ENCODE results near the gene EIF4E1B. TPM values are rescaled to one million over a fixed set of nuclear protein-coding genes. Genes with fewer than 3 reads are reported as not detected.
A peak's percentile ranks its signal among the peaks of the same experiment; 100 is the strongest.

The EIF4E1B gene
- total and polyA plus RNA-seq, 2 experiments from 2014 or later = not detected

GRCh38 chr5:176611435-176611834, 19.0 kb upstream of the EIF4E1B start:
- DNase-seq = peak; percentile 94
- TF ChIP-seq EZH2phosphoT487 (IDR thresholded peaks at IDR 0.05; ENCODE audit: insufficient read depth, low read depth) = no peak
- TF ChIP-seq EZH2 (IDR thresholded peaks at IDR 0.05; ENCODE audit: insufficient read depth, poor library complexity, severe bottlenecking) = no peak

GRCh38 chr5:176612008-176612407, 18.5 kb upstream of the EIF4E1B start:
- H4K20me1 ChIP-seq (ENCODE audit: insufficient read depth) = no peaks in the 10 kb centered on the region
- H3K27me3 ChIP-seq (replicated peaks; ENCODE audit: insufficient read depth) = no peaks in the 10 kb centered on the region
- TF ChIP-seq EZH2 (IDR thresholded peaks at IDR 0.05; ENCODE audit: insufficient read depth, poor library complexity, severe bottlenecking) (no peak), EZH2phosphoT487 (IDR thresholded peaks at IDR 0.05; ENCODE audit: insufficient read depth, low read depth) (no peak)
- H3K9ac ChIP-seq = no peak overlapping the region
- H3K4me3 ChIP-seq = no peak overlapping the region
- H3K9me2 ChIP-seq (ENCODE audit: insufficient read depth) = no peaks in the 10 kb centered on the region
- DNase-seq = no peak
- no peaks in the 10 kb centered on the region for H3K79me2 ChIP-seq (ENCODE audit: insufficient read depth)
- H3F3A ChIP-seq (ENCODE audit: insufficient read depth) = 0 out of 2 replicates have a peak, but pooled peaks cover 4% of the 10 kb centered on the region
- H3K36me3 ChIP-seq (ENCODE audit: low read depth) = no peaks in the 10 kb centered on the region
- in situ Hi-C loops (cut with MboI) = no loop called here
- H3K9me3 ChIP-seq (ENCODE audit: low read depth) = no peaks in the 10 kb centered on the region
- WGBS, 2 experiments (ENCODE audit: low coverage in 1 of 2, low lambda C conversion rate in 2 of 2, missing lambda C conversion rate in 2 of 2) = 56 to 64% methylated on average over 6 of the region's 6 CpGs
- peaks cover 19% of the 10 kb centered on the region for H3K4me1 ChIP-seq (ENCODE audit: insufficient read depth)
- no peak overlapping the region for H3K27ac ChIP-seq
- H3K4me2 ChIP-seq (ENCODE audit: unreplicated experiment) = no peak overlapping the region
- H2AFZ ChIP-seq = no peak overlapping the region

More at GRCh38 chr5:176611435-176611834, 19.0 kb upstream of the EIF4E1B start:
- no peak overlapping the region for H3K4me3 ChIP-seq
- H4K20me1 ChIP-seq (ENCODE audit: insufficient read depth) = no peaks in the 10 kb centered on the region
- H3K79me2 ChIP-seq (ENCODE audit: insufficient read depth) = no peaks in the 10 kb centered on the region
- peaks cover 19% of the 10 kb centered on the region for H3K4me1 ChIP-seq (ENCODE audit: insufficient read depth)
- H3K4me2 ChIP-seq (ENCODE audit: unreplicated experiment) = no peak overlapping the region
- H3K36me3 ChIP-seq (ENCODE audit: low read depth) = no peaks in the 10 kb centered on the region
- no peaks in the 10 kb centered on the region for H3K9me3 ChIP-seq (ENCODE audit: low read depth)
- 6 to 7% methylated on average over 10 of the region's 10 CpGs for WGBS, 2 experiments (ENCODE audit: low coverage in 1 of 2, low lambda C conversion rate in 2 of 2, missing lambda C conversion rate in 2 of 2)
- in situ Hi-C loops (cut with MboI) = no loop called here
- no peaks in the 10 kb centered on the region for H3K9me2 ChIP-seq (ENCODE audit: insufficient read depth)
- no peak overlapping the region for H3K27ac ChIP-seq
- 0 out of 2 replicates have a peak, but pooled peaks cover 4% of the 10 kb centered on the region for H3F3A ChIP-seq (ENCODE audit: insufficient read depth)
- no peak overlapping the region for H2AFZ ChIP-seq
- H3K9ac ChIP-seq = no peak overlapping the region
- H3K27me3 ChIP-seq (replicated peaks; ENCODE audit: insufficient read depth) = no peaks in the 10 kb centered on the region

DNA sequence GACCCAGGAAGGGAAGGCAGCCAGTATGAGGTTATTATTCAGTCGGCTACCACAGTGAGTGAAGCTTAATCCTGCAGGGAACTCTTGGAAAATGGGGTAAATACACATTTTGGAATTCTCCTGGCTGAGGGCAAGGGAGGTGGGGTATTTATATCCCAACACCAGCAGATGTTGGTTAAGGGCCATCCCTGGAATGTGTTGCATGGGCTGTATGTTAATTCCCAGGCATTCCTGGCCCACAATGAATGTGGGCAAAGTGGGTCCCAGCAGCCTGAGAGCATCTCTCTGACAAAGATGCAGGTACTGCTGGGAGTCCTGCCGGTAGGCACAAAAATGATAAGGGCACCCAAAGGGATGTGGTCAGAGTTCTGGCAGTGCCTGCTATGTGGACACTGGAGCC, 17.6 kb upstream of the EIF4E1B start:
- in situ Hi-C loops (cut with MboI) = no loop called here
- Histone ChIP-seq H3K4me3 (no peak overlapping the region), H3K9ac (no peak overlapping the region), H3F3A (ENCODE audit: insufficient read depth) (0 out of 2 replicates have a peak, but pooled peaks cover 4% of the 10 kb centered on the region), H3K79me2 (ENCODE audit: insufficient read depth) (no peaks in the 10 kb centered on the region), H3K4me2 (ENCODE audit: unreplicated experiment) (no peak overlapping the region), H3K9me2 (ENCODE audit: insufficient read depth) (no peaks in the 10 kb centered on the region), H4K20me1 (ENCODE audit: insufficient read depth) (no peaks in the 10 kb centered on the region), H3K9me3 (ENCODE audit: low read depth) (no peaks in the 10 kb centered on the region), H3K27ac (no peak overlapping the region), H3K4me1 (ENCODE audit: insufficient read depth) (peaks cover 19% of the 10 kb centered on the region), H3K27me3 (replicated peaks; ENCODE audit: insufficient read depth) (no peaks in the 10 kb centered on the region), H3K36me3 (ENCODE audit: low read depth) (no peaks in the 10 kb centered on the region), H2AFZ (no peak overlapping the region)
- TF ChIP-seq EZH2phosphoT487 (IDR thresholded peaks at IDR 0.05; ENCODE audit: insufficient read depth, low read depth) = no peak
- no peak for TF ChIP-seq EZH2 (IDR thresholded peaks at IDR 0.05; ENCODE audit: insufficient read depth, poor library complexity, severe bottlenecking)
- DNase-seq = no peak
- 45 to 57% methylated on average over 2 of the region's 2 CpGs for WGBS, 2 experiments (ENCODE audit: low coverage in 1 of 2, low lambda C conversion rate in 2 of 2, missing lambda C conversion rate in 2 of 2)

DNA sequence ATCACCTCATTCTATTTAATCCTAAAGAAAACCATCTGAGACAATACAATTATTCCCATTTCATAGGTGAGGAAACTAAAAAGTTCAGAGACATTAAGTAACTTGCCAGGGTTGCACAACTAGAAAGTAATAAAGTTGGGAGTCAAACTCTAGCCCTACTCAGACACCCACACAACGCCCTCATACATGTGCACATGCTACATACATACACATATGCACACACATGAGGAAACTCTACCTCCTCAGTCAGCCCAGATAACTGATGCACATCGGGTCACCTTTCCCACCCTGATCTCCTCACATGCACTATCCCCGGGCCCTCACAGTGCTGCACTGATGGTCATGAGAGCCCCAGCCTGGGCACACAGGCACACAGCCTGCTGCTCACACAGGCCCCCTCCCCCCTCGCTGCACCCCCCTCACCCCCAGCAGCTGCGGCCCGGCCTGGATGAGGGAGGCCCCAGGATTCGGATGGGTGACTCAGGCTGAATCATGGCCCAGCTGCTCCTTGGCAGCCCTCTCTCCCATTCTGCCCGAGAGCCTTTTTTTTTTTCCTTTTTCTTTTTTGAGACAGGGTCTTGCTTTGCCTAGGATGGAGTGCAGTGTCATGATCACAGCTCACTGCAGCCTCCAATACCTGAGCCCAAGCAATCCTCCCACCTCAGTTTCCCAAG, 15.5 kb upstream of the EIF4E1B start:
- Histone ChIP-seq H3K9me3 (ENCODE audit: low read depth) (no peaks in the 10 kb centered on the region), H3F3A (ENCODE audit: insufficient read depth) (0 out of 2 replicates have a peak, but pooled peaks cover 4% of the 10 kb centered on the region), H3K9ac (no peak overlapping the region), H3K79me2 (ENCODE audit: insufficient read depth) (no peaks in the 10 kb centered on the region), H3K4me2 (ENCODE audit: unreplicated experiment) (no peak overlapping the region), H3K9me2 (ENCODE audit: insufficient read depth) (no peaks in the 10 kb centered on the region), H3K4me1 (ENCODE audit: insufficient read depth) (peaks cover 19% of the 10 kb centered on the region), H3K4me3 (no peak overlapping the region), H3K27ac (no peak overlapping the region), H3K36me3 (ENCODE audit: low read depth) (no peaks in the 10 kb centered on the region), H4K20me1 (ENCODE audit: insufficient read depth) (no peaks in the 10 kb centered on the region), H2AFZ (no peak overlapping the region), H3K27me3 (replicated peaks; ENCODE audit: insufficient read depth) (peaks cover 7% of the 10 kb centered on the region)
- in situ Hi-C loops (cut with MboI) = no loop called here
- no peak for TF ChIP-seq EZH2 (IDR thresholded peaks at IDR 0.05; ENCODE audit: insufficient read depth, poor library complexity, severe bottlenecking)
- no peak for TF ChIP-seq EZH2phosphoT487 (IDR thresholded peaks at IDR 0.05; ENCODE audit: insufficient read depth, low read depth)
- WGBS, 2 experiments (ENCODE audit: low coverage in 1 of 2, low lambda C conversion rate in 2 of 2, missing lambda C conversion rate in 2 of 2) = 24 to 29% methylated on average over 8 of the region's 8 CpGs
- DNase-seq = peak; percentile 88

Measured in GM23248 (cell line).